SK-N-SH treated with all-trans-retinoic acid at 6 μM for 48 hours (cell line): ENCODE data around the gene TPRG1.
A peak's percentile ranks its signal among the peaks of the same experiment; 100 is the strongest.

ENCODE experiments used
- ATAC-seq: fragments of 200-7000 bp; cut with Tn5 transposase; 3 replicates; pipeline ENCODE4 v1.9.1; 2020; ENCODE audit warnings: mild to moderate bottlenecking, moderate library complexity
- ARNTL ChIP-seq: fragments of 450-650 bp; formaldehyde crosslinking; IDR thresholded peaks from 2 replicates; pipeline ENCODE4 v1.5.0; 2020; ENCODE audit warnings: low read depth, mild to moderate bottlenecking, moderate library complexity, borderline replicate concordance
- BACH2 ChIP-seq: fragments of 250-450 bp; sonication (Bioruptor Pico); IDR thresholded peaks from 2 replicates; pipeline ENCODE4 v1.9.0; 2021; ENCODE audit warnings: mild to moderate bottlenecking, borderline replicate concordance
- CREB5 ChIP-seq: fragments of 250-450 bp; sonication (Bioruptor Pico); IDR thresholded peaks from 2 replicates; pipeline ENCODE4 v1.5.1; 2020; ENCODE audit warnings: low read depth, mild to moderate bottlenecking, moderate library complexity
- CSDC2 ChIP-seq: fragments of 250-450 bp; sonication (Bioruptor Pico); IDR thresholded peaks from 2 replicates; pipeline ENCODE4 v1.5.0; 2020; ENCODE audit warnings: mild to moderate bottlenecking, moderate library complexity
- CSRNP3 ChIP-seq: fragments of 250-450 bp; sonication (Bioruptor Pico); IDR thresholded peaks from 2 replicates; pipeline ENCODE4 v1.5.1; 2021; ENCODE audit warnings: mild to moderate bottlenecking, moderate library complexity
- ESRRG ChIP-seq: fragments of 250-450 bp; sonication (Bioruptor Pico); IDR thresholded peaks from 2 replicates; pipeline ENCODE4 v1.6.1; 2021; ENCODE audit warnings: mild to moderate bottlenecking
- GLIS3 ChIP-seq: fragments of 250-450 bp; sonication (Bioruptor Pico); IDR thresholded peaks from 2 replicates; pipeline ENCODE4 v1.5.0; 2020; ENCODE audit warnings: mild to moderate bottlenecking, moderate library complexity
- ISL1 ChIP-seq: fragments of 250-450 bp; sonication (Bioruptor Pico); IDR thresholded peaks from 2 replicates; pipeline ENCODE4 v2.1.2; 2022; ENCODE audit warnings: mild to moderate bottlenecking, moderate library complexity
- OSR1 ChIP-seq: fragments of 250-450 bp; sonication (Bioruptor Pico); IDR thresholded peaks from 2 replicates; pipeline ENCODE4 v1.8.0; 2022; ENCODE audit warnings: moderate library complexity, mild to moderate bottlenecking, inconsistent platforms
- PATZ1 ChIP-seq: fragments of 250-450 bp; sonication (Bioruptor Pico); IDR thresholded peaks from 2 replicates; pipeline ENCODE4 v1.8.0; 2020; ENCODE audit warnings: mild to moderate bottlenecking, moderate library complexity, borderline replicate concordance
- POU6F1 ChIP-seq: fragments of 250-450 bp; sonication (Bioruptor Pico); IDR thresholded peaks from 2 replicates; pipeline ENCODE4 v1.8.0; 2021; ENCODE audit warnings: low read depth, mild to moderate bottlenecking, moderate library complexity, borderline replicate concordance
- PPARA ChIP-seq: fragments of 250-450 bp; sonication (Bioruptor Pico); IDR thresholded peaks from 2 replicates; pipeline ENCODE4 v1.5.0; 2020; ENCODE audit warnings: mild to moderate bottlenecking, borderline replicate concordance
- RARB ChIP-seq: fragments of 250-450 bp; sonication (Bioruptor Pico); IDR thresholded peaks from 2 replicates; pipeline ENCODE4 v1.8.0; 2021; ENCODE audit warnings: mild to moderate bottlenecking, moderate library complexity
- SNAI2 ChIP-seq: fragments of 250-450 bp; sonication (Bioruptor Pico); IDR thresholded peaks from 2 replicates; pipeline ENCODE4 v1.5.0; 2020; ENCODE audit warnings: mild to moderate bottlenecking, moderate library complexity
- TOX ChIP-seq: fragments of 250-450 bp; sonication (Bioruptor Pico); IDR thresholded peaks from 2 replicates; pipeline ENCODE4 v1.8.0; 2021; ENCODE audit warnings: mild to moderate bottlenecking, moderate library complexity, borderline replicate concordance
- TSHZ2 ChIP-seq: fragments of 250-450 bp; sonication (Bioruptor Pico); IDR thresholded peaks from 2 replicates; pipeline ENCODE4 v1.5.0; 2020; ENCODE audit warnings: mild to moderate bottlenecking, moderate library complexity
- ZC3H10 ChIP-seq: fragments of 250-450 bp; sonication (Bioruptor Pico); IDR thresholded peaks from 2 replicates; pipeline ENCODE4 v1.5.1; 2021; ENCODE audit warnings: mild to moderate bottlenecking, moderate library complexity
- ZFP3 ChIP-seq: fragments of 250-450 bp; sonication (Bioruptor Pico); IDR thresholded peaks from 2 replicates; pipeline ENCODE4 v1.5.0; 2020; ENCODE audit warnings: mild to moderate bottlenecking, moderate library complexity
- ZFP30 ChIP-seq: fragments of 450-650 bp; formaldehyde crosslinking; IDR thresholded peaks from 2 replicates; pipeline ENCODE4 v1.5.0; 2022; ENCODE audit warnings: mild to moderate bottlenecking, moderate library complexity
- ZNF565 ChIP-seq: fragments of 450-650 bp; formaldehyde crosslinking; conservative IDR thresholded peaks from 2 replicates; pipeline ENCODE4 v1.5.0; 2020; ENCODE audit warnings: low read depth, mild to moderate bottlenecking, moderate library complexity
- ZNF70 ChIP-seq: fragments of 450-650 bp; formaldehyde crosslinking; IDR thresholded peaks from 2 replicates; pipeline ENCODE4 v1.5.0; 2020; ENCODE audit warnings: mild to moderate bottlenecking, moderate library complexity
- ZNF8 ChIP-seq: fragments of 450-650 bp; formaldehyde crosslinking; IDR thresholded peaks from 2 replicates; pipeline ENCODE4 v1.5.0; 2020; ENCODE audit warnings: mild to moderate bottlenecking, moderate library complexity

Gene TPRG1

GRCh38 chr3:189122526-189123205 is 49.1 kb upstream of the TPRG1 start:
- ATAC-seq: peak; percentile 48
- TF ChIP-seq SNAI2 (CRISPR knock-in tag) (no peak), CSRNP3 (CRISPR knock-in tag) (no peak), PATZ1 (CRISPR knock-in tag) (no peak), ZNF70 (CRISPR knock-in tag) (no peak), ZC3H10 (no peak), ZFP3 (CRISPR knock-in tag) (no peak), OSR1 (no peak), BACH2 (CRISPR knock-in tag) (no peak), ISL1 (no peak), PPARA (CRISPR knock-in tag) (no peak), TSHZ2 (CRISPR knock-in tag) (no peak)

- ATAC-seq: peak; percentile 76
- no peak for TF ChIP-seq CSRNP3 (CRISPR knock-in tag)
- no peak for TF ChIP-seq ESRRG
- TF ChIP-seq GLIS3 (CRISPR knock-in tag): no peak
- TF ChIP-seq SNAI2 (CRISPR knock-in tag): no peak
- TF ChIP-seq TOX: no peak
- no peak for TF ChIP-seq RARB (CRISPR knock-in tag)
- TF ChIP-seq OSR1: no peak
- TF ChIP-seq ZFP30 (CRISPR knock-in tag): no peak
- TF ChIP-seq ZC3H10: no peak
- TF ChIP-seq ZNF565: no peak
- TF ChIP-seq BACH2 (CRISPR knock-in tag): no peak
- TF ChIP-seq CSDC2: no peak
- TF ChIP-seq ISL1: no peak
- TF ChIP-seq POU6F1 (CRISPR knock-in tag): no peak
- TF ChIP-seq ZNF8: no peak
- no peak; the same call in 1 of the 2 replicates for TF ChIP-seq TSHZ2 (CRISPR knock-in tag)
- TF ChIP-seq ARNTL: no peak
- TF ChIP-seq CREB5 (CRISPR knock-in tag): no peak
- no peak for TF ChIP-seq ZNF70 (CRISPR knock-in tag)
- TF ChIP-seq ZFP3 (CRISPR knock-in tag): no peak
These were observed 48.0 kb upstream of the TPRG1 start for GRCh38 chr3:189123595-189124387.
